Keratinocyte (primary cell): ENCODE measurements around the gene SPON1.

Experiments
- CTCF ChIP-seq, 3 experiments: IDR thresholded peaks in 1 of 3; conservative IDR thresholded peaks in 1 of 3; optimal IDR thresholded peaks in 1 of 3; 2 replicates in 2 of 3; 3 replicates in 1 of 3; pipeline versions ENCODE3 to v1.5.1; 2011; ENCODE audit warnings: low read length in 3 of 3, mild to moderate bottlenecking in 3 of 3, moderate library complexity in 2 of 3, control low read depth in 1 of 3, inconsistent platforms in 1 of 3; ENCODE audit not compliant: insufficient read depth in 2 of 3; ENCODE audit errors: extremely low read depth in 1 of 3
- EZH2 ChIP-seq: IDR thresholded peaks from one replicate; pipeline ENCODE4 v1.6.1; 2012; ENCODE audit warnings: inconsistent platforms, mild to moderate bottlenecking, low read length, moderate library complexity

GRCh38 chr11:14114269-14114668, 151.7 kb downstream of the SPON1 start:
- TF ChIP-seq CTCF (optimal IDR thresholded peaks at IDR 0.05 in 1 of 3, IDR thresholded peaks at IDR 0.05 in 1 of 3, conservative IDR thresholded peaks at IDR 0.05 in 1 of 3; ENCODE audit: extremely low read depth in 1 of 3, insufficient read depth in 2 of 3, low read length in 3 of 3) (no peak), EZH2 (no peak)
